Measurements from ENCODE around the gene TAS2R46.

- TF ChIP-seq, protein P1, sequence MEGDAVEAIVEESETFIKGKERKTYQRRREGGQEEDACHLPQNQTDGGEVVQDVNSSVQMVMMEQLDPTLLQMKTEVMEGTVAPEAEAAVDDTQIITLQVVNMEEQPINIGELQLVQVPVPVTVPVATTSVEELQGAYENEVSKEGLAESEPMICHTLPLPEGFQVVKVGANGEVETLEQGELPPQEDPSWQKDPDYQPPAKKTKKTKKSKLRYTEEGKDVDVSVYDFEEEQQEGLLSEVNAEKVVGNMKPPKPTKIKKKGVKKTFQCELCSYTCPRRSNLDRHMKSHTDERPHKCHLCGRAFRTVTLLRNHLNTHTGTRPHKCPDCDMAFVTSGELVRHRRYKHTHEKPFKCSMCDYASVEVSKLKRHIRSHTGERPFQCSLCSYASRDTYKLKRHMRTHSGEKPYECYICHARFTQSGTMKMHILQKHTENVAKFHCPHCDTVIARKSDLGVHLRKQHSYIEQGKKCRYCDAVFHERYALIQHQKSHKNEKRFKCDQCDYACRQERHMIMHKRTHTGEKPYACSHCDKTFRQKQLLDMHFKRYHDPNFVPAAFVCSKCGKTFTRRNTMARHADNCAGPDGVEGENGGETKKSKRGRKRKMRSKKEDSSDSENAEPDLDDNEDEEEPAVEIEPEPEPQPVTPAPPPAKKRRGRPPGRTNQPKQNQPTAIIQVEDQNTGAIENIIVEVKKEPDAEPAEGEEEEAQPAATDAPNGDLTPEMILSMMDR (IDR thresholded peaks at IDR 0.05) = no peak
- TF ChIP-seq POLR2A (IDR thresholded peaks at IDR 0.05; ENCODE audit: low read length) = no peak
- no peak for TF ChIP-seq RAD21 (conservative IDR thresholded peaks at IDR 0.05 in 1 of 2, IDR thresholded peaks at IDR 0.05 in 1 of 2)
- TF ChIP-seq EHMT2 (IDR thresholded peaks at IDR 0.05; ENCODE audit: low read depth) = no peak
- TF ChIP-seq POLR2AphosphoS2 (conservative IDR thresholded peaks at IDR 0.05; ENCODE audit: low read length) = no peak
- TF ChIP-seq MAFK (IDR thresholded peaks at IDR 0.05; ENCODE audit: partially characterized antibody) = no peak
- no peak for TF ChIP-seq KDM5A (IDR thresholded peaks at IDR 0.05)
- TF ChIP-seq REST (IDR thresholded peaks at IDR 0.05) = no peak
- no peak for TF ChIP-seq EP300 (IDR thresholded peaks at IDR 0.05)
- TF ChIP-seq, protein P2, sequence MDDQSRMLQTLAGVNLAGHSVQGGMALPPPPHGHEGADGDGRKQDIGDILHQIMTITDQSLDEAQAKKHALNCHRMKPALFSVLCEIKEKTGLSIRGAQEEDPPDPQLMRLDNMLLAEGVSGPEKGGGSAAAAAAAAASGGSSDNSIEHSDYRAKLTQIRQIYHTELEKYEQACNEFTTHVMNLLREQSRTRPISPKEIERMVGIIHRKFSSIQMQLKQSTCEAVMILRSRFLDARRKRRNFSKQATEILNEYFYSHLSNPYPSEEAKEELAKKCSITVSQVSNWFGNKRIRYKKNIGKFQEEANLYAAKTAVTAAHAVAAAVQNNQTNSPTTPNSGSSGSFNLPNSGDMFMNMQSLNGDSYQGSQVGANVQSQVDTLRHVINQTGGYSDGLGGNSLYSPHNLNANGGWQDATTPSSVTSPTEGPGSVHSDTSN (IDR thresholded peaks at IDR 0.05) = no peak
- no peak for TF ChIP-seq SMC3 (IDR thresholded peaks at IDR 0.05)
- no peak for TF ChIP-seq ZC3H11A (IDR thresholded peaks at IDR 0.05)
Observed at GRCh38 chr12:11070999-11071398, 8.9 kb upstream of the TAS2R46 start.
